ENCODE measurements around the gene MED12L. TPM values are rescaled to one million over a fixed set of nuclear protein-coding genes. Genes with fewer than 3 reads are reported as not detected.
A peak's percentile ranks its signal among the peaks of the same experiment; 100 is the strongest.

MED12L gene
- total RNA-seq, 6 experiments from 2014 or later, result 0.05 to 0.64 (median 0.13) TPM; not detected in 1

DNA sequence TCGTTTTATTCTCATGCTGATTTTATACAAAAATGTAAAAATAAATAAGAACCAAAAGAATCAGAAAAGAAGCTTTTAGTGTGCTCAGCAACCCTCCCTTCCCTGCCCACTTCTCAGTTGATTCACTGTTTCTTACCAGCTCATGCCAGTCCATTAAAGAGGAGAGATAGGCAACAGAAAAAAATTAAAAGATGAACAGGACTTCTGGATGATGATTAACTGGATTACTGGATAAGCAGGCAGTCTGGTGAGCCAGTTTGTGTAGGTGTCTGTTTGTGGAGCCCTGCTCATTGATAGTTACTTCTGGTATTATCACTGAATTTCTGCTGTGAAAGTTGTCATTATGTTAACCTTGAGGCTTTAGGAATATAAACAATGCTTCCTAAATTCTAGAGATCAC lies 132.7 kb downstream of the MED12L start:
- Mint-ChIP-seq H3K36me3 (ENCODE audit: low read depth) (peaks cover 24% of the 10 kb centered on the region), H3K27ac (no peak overlapping the region), H3K9me3 (peaks cover 24% of the 10 kb centered on the region), H3K4me3 (no peak overlapping the region), H3K27me3 (ENCODE audit: insufficient read depth) (no peaks in the 10 kb centered on the region; the same call in 1 of the 2 replicates), H3K4me1 (ENCODE audit: low read depth) (peaks cover 44% of the 10 kb centered on the region)
- TF ChIP-seq, protein P1, sequence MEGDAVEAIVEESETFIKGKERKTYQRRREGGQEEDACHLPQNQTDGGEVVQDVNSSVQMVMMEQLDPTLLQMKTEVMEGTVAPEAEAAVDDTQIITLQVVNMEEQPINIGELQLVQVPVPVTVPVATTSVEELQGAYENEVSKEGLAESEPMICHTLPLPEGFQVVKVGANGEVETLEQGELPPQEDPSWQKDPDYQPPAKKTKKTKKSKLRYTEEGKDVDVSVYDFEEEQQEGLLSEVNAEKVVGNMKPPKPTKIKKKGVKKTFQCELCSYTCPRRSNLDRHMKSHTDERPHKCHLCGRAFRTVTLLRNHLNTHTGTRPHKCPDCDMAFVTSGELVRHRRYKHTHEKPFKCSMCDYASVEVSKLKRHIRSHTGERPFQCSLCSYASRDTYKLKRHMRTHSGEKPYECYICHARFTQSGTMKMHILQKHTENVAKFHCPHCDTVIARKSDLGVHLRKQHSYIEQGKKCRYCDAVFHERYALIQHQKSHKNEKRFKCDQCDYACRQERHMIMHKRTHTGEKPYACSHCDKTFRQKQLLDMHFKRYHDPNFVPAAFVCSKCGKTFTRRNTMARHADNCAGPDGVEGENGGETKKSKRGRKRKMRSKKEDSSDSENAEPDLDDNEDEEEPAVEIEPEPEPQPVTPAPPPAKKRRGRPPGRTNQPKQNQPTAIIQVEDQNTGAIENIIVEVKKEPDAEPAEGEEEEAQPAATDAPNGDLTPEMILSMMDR (IDR thresholded peaks at IDR 0.05), result no peak
- DNase-seq, result no peak

GRCh38 chr3:151219056-151219455 lies 133.6 kb downstream of the MED12L start:
- H3K4me1 Mint-ChIP-seq (ENCODE audit: low read depth), result peaks cover 44% of the 10 kb centered on the region
- peak; percentile 87 for DNase-seq
- peaks cover 24% of the 10 kb centered on the region for H3K9me3 Mint-ChIP-seq
- peaks cover 24% of the 10 kb centered on the region for H3K36me3 Mint-ChIP-seq (ENCODE audit: low read depth)
- H3K4me3 Mint-ChIP-seq, result no peak overlapping the region
- TF ChIP-seq, protein P1 (IDR thresholded peaks at IDR 0.05), result no peak
- peak overlapping the region; percentile 6; the same call in 1 of the 2 replicates for H3K27ac Mint-ChIP-seq
- no peaks in the 10 kb centered on the region; the same call in 1 of the 2 replicates for H3K27me3 Mint-ChIP-seq (ENCODE audit: insufficient read depth)

GRCh38 chr3:151224268-151224866 lies 138.9 kb downstream of the MED12L start:
- H3K4me3 Mint-ChIP-seq, result no peak overlapping the region
- H3K4me1 Mint-ChIP-seq (ENCODE audit: low read depth), result peaks cover 49% of the 10 kb centered on the region
- H3K27ac Mint-ChIP-seq, result no peak overlapping the region
- peaks cover 24% of the 10 kb centered on the region for H3K36me3 Mint-ChIP-seq (ENCODE audit: low read depth)
- TF ChIP-seq, protein P1 (IDR thresholded peaks at IDR 0.05), result no peak
- peaks cover 24% of the 10 kb centered on the region for H3K9me3 Mint-ChIP-seq
- no peaks in the 10 kb centered on the region for H3K27me3 Mint-ChIP-seq (ENCODE audit: insufficient read depth)
- no peak for DNase-seq

DNA sequence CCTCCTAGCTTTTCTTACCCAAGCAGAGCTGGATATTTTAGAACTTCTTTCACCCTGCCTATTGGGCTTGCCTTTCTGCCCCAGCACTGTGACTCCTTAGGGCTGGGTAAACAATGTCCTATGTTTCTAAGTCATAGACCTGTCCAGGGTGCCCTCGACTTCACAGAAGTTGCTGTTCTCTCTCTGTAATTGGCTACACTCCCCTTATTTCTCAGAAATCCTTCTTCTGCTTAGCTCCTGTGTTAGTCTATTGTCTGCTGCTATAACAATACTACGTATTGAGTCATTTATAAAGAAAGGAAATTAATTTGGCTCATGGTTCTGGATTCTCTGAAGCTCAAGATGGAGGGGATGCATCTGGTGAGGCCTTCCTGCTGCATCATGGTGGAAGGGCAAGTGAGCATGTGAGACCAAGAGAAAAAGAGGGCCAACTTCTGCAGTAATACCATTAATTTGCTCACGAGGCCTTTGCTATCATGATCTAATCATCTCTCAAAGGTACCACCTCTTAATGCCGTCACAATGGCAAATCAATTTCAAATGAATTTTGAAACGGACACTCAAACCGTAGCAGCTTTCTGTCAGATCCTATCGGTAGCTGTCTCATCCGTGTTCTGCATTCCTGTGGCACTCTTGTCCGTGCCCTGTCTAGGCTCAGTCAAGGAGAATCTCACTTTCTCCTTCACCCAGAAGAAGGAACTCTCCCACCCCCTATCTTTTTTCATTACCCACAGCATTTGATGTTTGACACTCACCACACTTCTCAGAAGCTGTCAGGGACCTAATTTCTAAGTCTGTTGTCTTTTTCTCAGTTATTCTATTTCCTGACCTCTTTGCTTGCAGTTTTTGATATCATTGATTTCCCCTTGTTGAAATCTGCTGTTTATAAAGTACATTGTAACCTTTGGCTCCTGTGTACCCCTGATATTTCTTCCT lies 139.8 kb downstream of the MED12L start:
- Mint-ChIP-seq H3K9me3 (peaks cover 23% of the 10 kb centered on the region), H3K4me3 (no peak overlapping the region), H3K27me3 (ENCODE audit: insufficient read depth) (no peaks in the 10 kb centered on the region), H3K36me3 (ENCODE audit: low read depth) (peaks cover 24% of the 10 kb centered on the region), H3K27ac (no peak overlapping the region), H3K4me1 (ENCODE audit: low read depth) (peaks cover 42% of the 10 kb centered on the region)
- no peak for DNase-seq
- TF ChIP-seq, protein P1 (IDR thresholded peaks at IDR 0.05), result no peak

GRCh38 chr3:151226088-151226563 lies 140.7 kb downstream of the MED12L start:
- H3K4me1 Mint-ChIP-seq (ENCODE audit: low read depth), result peaks cover 42% of the 10 kb centered on the region
- H3K27me3 Mint-ChIP-seq (ENCODE audit: insufficient read depth), result no peaks in the 10 kb centered on the region
- DNase-seq, result peak; percentile 85
- TF ChIP-seq, protein P1 (IDR thresholded peaks at IDR 0.05), result no peak
- H3K9me3 Mint-ChIP-seq, result peaks cover 15% of the 10 kb centered on the region
- H3K27ac Mint-ChIP-seq, result no peak overlapping the region
- H3K36me3 Mint-ChIP-seq (ENCODE audit: low read depth), result peaks cover 15% of the 10 kb centered on the region
- no peak overlapping the region for H3K4me3 Mint-ChIP-seq
